ENCODE results near the gene TUFT1. TPM values are rescaled to one million over a fixed set of nuclear protein-coding genes. Genes with fewer than 3 reads are reported as not detected.

The TUFT1 gene
- total and polyA plus RNA-seq, 2 of the 8 experiments (the other 6 are each of a cell fraction or from before 2014, with no cell fraction given), result 7.3 to 10.4 TPM

DNA sequence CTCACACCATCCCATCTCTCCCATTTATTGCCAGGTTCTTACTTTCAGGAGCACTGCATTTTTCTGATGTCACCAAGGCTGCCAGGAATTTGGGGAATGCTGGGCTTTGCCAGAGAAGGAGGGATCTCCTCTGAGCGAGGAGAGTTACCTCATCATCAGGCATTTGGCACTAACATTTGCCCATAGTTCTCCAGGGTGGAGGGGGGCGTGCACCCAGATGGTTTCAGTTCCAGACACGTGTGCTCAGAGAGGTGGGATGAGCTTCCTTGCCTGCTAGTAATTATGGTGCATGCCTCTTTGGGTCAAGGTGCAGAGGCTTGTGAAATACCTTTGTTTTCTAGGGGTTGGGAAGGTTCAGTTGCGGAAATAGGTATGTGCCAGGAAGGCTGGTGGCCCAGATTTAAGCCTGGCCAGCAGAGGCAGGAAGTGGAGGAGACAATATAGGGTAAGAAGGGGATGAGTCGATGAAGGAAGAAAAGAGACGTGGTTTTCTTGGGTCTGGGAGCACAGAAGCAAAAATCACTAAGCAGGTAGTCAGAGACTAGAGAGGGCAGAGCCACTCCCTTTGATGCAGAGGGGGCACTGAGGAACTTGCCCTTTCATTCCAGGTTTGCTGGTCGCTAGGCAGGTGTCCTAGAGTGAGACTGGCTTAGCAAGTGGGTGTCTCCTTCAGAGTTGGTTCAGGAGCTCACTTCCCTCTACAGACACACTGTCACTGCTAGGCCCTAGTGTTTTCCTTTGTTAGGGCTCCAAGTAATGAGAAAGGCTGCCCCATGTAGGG is 7.2 kb downstream of the TUFT1 start (continued):
- TF ChIP-seq ASH2L (IDR thresholded peaks at IDR 0.05; ENCODE audit: low read length) (peak; percentile 65), TAF7 (optimal IDR thresholded peaks at IDR 0.05; ENCODE audit: borderline replicate concordance, low read depth, low read length) (no peak), RXRA (IDR thresholded peaks at IDR 0.05; ENCODE audit: insufficient read depth, low read depth, low read length) (no peak), ZNF274 (IDR thresholded peaks at IDR 0.05; ENCODE audit: borderline replicate concordance, extremely low read depth, low read length) (no peak), GABPA (IDR thresholded peaks at IDR 0.05; ENCODE audit: borderline replicate concordance, insufficient read depth, low read length) (no peak), RNF2 (IDR thresholded peaks at IDR 0.05; ENCODE audit: borderline replicate concordance, low read depth, low read length, missing control alignments, poor library complexity, severe bottlenecking) (no peak), BACH1 (IDR thresholded peaks at IDR 0.05; ENCODE audit: low read length) (no peak), MAFK (IDR thresholded peaks at IDR 0.05; ENCODE audit: low read depth, low read length) (no peak), CBX8 (IDR thresholded peaks at IDR 0.05; ENCODE audit: borderline replicate concordance, low read depth, low read length) (no peak), POU5F1 (IDR thresholded peaks at IDR 0.05; ENCODE audit: low read depth, low read length) (no peak), FOSL1 (IDR thresholded peaks at IDR 0.05; ENCODE audit: insufficient read depth, low read depth, low read length) (no peak), SUZ12 (IDR thresholded peaks at IDR 0.05; ENCODE audit: low read length) (no peak), TAF1 (IDR thresholded peaks at IDR 0.05; ENCODE audit: low read depth, low read length) (0 out of 2 replicates have a peak, but pooled peaks have one; percentile 33), JUN (IDR thresholded peaks at IDR 0.05; ENCODE audit: low read depth, low read length) (no peak), CHD2 (IDR thresholded peaks at IDR 0.05; ENCODE audit: low read length) (0 out of 2 replicates have a peak, but pooled peaks have one; percentile 31)
- TF ChIP-seq, protein P1, sequence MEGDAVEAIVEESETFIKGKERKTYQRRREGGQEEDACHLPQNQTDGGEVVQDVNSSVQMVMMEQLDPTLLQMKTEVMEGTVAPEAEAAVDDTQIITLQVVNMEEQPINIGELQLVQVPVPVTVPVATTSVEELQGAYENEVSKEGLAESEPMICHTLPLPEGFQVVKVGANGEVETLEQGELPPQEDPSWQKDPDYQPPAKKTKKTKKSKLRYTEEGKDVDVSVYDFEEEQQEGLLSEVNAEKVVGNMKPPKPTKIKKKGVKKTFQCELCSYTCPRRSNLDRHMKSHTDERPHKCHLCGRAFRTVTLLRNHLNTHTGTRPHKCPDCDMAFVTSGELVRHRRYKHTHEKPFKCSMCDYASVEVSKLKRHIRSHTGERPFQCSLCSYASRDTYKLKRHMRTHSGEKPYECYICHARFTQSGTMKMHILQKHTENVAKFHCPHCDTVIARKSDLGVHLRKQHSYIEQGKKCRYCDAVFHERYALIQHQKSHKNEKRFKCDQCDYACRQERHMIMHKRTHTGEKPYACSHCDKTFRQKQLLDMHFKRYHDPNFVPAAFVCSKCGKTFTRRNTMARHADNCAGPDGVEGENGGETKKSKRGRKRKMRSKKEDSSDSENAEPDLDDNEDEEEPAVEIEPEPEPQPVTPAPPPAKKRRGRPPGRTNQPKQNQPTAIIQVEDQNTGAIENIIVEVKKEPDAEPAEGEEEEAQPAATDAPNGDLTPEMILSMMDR (IDR thresholded peaks at IDR 0.05; ENCODE audit: control extremely low read depth in 1 of 3, insufficient read depth in 1 of 3, low read depth in 1 of 3, low read length in 3 of 3), result no peak
- TF ChIP-seq, protein P2, sequence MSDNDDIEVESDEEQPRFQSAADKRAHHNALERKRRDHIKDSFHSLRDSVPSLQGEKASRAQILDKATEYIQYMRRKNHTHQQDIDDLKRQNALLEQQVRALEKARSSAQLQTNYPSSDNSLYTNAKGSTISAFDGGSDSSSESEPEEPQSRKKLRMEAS (IDR thresholded peaks at IDR 0.05), result no peak; the same call in 1 of the 2 replicates
- TF ChIP-seq, protein P3, sequence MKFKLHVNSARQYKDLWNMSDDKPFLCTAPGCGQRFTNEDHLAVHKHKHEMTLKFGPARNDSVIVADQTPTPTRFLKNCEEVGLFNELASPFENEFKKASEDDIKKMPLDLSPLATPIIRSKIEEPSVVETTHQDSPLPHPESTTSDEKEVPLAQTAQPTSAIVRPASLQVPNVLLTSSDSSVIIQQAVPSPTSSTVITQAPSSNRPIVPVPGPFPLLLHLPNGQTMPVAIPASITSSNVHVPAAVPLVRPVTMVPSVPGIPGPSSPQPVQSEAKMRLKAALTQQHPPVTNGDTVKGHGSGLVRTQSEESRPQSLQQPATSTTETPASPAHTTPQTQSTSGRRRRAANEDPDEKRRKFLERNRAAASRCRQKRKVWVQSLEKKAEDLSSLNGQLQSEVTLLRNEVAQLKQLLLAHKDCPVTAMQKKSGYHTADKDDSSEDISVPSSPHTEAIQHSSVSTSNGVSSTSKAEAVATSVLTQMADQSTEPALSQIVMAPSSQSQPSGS (IDR thresholded peaks at IDR 0.05; ENCODE audit: low read length), result peak; percentile 77; the same call in 1 of the 2 replicates
